CD4-positive, alpha-beta T cell treated with Interleukin-15 for 4 hours (primary cell): ENCODE measurements around the gene NT5DC3.
"Not testable (repeated sequence)": the region's sequence is repeated elsewhere in the genome, so short reads cannot be mapped to it uniquely, and the experiment has no call there.

ENCODE experiments used
- DNase-seq: peaks from one replicate; pipeline ENCODE4 v3.0.0-alpha.2; 2020; ENCODE audit warnings: low spot score

NT5DC3 gene

DNA sequence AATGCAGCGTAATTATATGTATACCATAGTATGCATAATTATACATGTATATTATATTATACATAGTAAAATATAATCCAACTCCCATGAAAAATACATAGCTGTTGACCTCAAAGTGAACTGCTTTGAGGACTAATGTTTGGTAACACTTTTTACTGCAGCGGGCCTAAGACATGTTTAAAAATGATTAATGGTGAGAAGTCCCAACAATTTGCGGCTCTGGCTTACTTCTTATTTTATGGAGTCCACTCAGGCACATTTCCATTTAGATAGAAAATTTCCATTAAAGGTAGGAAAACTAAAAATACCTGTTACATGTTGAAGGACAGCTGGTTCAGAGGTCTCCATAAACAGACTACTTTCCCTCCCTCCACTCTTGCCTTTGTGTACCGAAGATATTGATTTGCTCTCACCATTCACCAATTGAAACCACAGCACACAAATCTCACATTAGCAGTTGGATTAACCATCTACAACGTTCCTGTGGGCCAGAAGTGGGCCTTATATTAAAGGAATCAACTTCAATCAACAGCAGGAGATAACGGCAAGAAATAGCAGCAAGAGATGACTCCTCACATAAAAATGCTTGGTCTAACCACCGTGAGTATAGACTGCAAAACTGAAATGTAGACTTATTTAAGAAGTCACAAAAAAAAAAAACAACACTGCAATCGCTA lies 14.1 kb upstream of the NT5DC3 start:
- DNase-seq, result no peak

GRCh38 chr12:103854372-103854973 lies 13.4 kb upstream of the NT5DC3 start:
- no peak for DNase-seq

- DNase-seq, result no peak
These were observed 11.5 kb upstream of the NT5DC3 start for GRCh38 chr12:103852498-103852997.

- DNase-seq, result no peak
These were observed 10.1 kb upstream of the NT5DC3 start for GRCh38 chr12:103851127-103851526.

GRCh38 chr12:103850429-103850828 lies 9.4 kb upstream of the NT5DC3 start:
- no peak for DNase-seq

- DNase-seq, result no peak
These were observed 8.0 kb upstream of the NT5DC3 start for GRCh38 chr12:103848917-103849491.

- no peak for DNase-seq
These were observed 7.1 kb upstream of the NT5DC3 start for GRCh38 chr12:103848143-103848542.

- no peak for DNase-seq
These were observed 5.4 kb upstream of the NT5DC3 start for GRCh38 chr12:103846415-103846814.

DNA sequence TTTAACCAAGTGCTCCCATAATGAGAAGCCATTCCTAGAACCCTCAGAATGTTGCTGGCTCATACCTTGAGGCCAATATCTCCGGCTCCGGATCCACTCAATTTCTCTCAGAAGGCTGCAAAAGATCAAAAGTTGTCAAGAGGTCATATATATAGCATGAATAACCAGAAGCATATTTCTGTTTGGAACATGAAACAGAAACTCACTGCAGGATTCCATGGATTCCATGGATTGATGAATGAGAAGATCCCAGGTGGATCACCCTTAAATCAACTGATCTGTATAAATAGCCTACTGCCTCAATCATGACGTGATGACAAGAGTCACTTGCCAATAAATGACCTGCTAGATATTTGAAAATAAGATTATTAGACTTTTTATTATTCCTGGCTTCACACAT lies 3.3 kb upstream of the NT5DC3 start:
- no peak for DNase-seq

DNA sequence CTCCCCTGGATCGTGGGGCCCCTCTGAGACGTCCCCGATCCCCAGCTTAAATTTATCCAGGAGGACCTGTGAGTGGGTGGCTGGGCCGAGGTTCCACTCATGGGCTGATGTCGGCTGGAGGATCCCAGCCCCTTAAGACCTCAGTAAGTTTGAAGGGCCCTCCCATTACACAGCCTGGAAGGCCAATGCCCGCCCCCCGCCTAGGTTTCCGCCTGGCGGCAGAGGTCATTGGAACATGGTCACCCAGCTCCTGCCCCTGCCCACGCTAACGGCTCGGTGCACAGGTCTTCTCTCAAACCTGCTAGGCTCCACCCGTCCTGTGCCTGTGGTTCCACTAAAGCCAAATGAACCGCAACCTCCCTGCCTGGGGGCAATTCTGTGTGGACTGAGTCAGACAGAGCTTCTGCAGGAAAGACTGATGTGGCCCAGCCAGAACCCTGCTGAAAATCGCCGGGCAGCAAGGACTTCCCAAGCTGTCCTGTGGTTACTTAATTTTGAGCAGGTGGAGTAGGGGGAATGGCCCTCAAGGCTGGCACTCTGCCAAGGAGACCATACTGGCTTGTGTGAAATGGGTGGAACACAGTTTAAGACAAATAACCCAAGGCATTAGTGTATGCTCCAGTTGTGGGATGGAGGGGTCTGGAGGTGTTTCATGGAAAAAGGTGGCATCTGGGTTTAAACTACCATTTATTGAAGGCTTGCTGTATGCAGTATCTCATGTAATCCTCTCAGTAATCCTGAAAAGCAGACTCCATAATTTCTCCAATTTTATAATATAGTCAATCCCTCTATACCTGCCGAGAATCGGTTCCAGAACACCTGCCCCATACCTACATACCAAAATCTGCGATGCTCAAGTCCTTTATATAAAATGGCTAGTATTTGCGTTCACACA lies 903 bp upstream of the NT5DC3 start:
- peak; percentile 11 for DNase-seq

DNA sequence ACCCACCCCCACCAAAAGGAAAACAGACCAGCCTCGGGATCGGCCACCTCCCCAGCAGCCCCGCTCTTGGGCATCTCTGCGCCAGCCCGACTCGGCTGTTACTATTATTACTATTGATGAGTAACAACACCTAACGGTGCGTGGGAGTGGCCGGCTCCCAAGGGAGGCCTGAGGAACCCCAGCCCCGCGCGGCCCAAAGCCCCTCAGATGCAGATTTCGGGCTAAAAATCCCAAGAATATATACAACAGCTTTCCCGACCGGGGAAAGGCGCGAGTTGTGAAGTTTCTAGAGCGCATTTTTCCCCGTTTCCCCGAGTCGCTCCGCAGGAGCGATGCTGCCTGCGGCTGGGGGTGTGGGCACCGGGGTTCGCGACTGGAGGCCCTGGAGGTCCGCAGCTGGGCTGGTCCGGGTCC lies 565 bp downstream of the NT5DC3 start:
- DNase-seq, result peak; percentile 7

DNA sequence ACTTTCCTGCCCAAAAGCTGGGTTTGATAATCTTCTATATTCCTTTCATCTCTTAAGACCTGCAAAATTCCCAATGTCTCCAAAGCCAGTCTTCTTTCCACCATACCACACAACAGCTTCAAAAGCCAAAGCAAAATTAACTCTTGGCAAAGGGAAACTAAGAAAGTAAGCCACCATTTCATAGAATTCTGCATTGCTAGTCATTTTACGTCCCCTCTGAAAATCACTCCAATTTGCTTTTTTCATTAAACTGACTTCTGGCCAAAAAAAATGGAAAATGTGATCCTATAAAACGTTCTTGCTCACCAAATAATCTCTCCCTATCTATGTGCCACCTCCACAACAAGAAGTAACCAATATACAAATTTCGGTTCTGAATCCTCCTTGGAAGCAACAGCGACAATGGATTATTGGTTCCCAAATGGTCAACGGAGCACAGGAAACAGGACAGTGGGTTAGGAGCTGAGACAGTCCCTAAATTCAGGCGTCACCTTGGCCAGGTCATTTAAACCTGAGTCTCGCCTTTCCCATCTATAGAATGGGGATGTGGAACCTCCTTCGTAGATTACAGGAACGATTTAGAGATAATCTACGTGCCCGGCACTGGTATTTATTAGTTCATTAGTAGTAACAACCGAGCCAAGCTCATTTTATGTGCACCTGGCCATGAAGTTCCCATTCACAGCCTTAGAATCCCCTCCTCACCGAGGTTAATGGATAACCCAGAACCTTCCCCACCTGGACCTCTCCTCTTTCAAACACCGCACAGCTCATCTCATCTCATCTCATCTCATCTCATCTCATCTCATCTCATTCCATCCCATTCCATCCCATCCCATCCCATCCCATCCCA lies 1.2 kb downstream of the NT5DC3 start:
- DNase-seq, result no peak

GRCh38 chr12:103839103-103839502 lies 1.9 kb downstream of the NT5DC3 start:
- no peak for DNase-seq

- DNase-seq, result no peak
These were observed 2.6 kb downstream of the NT5DC3 start for GRCh38 chr12:103838254-103838914.

DNA sequence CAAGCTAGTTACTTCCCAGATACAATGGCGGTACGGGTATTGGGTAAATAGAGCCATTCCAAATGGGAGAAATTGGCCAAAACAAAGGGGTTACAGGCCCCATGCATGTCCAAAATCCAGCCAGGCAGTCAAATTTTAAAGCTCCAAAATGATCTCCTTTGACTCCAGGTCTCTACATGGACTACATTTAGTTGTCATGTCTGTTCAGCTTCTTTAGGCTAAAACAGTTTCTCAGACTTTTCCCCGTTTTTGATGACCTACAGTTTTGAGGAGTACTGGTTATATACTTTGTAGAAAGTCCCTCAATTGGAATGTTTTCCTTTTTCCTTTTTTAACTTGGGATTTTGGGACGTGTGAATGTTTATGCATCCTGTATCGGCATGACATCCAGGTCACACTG lies 4.7 kb downstream of the NT5DC3 start:
- DNase-seq, result no peak

DNA sequence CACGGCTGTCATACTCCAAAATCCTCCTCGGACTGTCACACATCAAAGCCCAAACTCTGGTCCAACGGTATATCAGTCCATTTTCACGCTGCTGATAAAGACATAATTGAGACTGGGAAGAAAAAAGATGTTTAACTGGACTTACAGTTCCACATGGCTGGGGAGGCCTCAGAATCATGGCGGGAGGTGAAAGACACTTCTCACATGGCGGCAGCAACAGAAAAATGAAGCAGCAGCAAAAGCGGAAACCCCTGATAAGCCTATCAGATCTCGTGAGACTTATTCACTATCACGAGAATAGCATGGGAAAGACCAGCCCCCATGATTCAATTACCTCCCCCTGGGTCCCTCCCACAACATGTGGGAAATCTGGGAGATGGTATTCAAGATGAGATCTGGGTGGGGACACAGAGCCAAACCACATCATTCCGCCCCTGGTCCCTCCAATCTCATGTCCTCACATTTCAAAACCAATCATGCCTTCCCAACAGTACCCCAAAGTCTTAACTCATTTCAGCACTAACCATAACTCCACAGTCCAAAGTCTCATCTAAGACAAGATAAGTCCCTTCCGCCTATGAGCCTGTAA lies 5.2 kb downstream of the NT5DC3 start:
- DNase-seq, result not testable (repeated sequence)

- DNase-seq, result no peak
These were observed 6.1 kb downstream of the NT5DC3 start for GRCh38 chr12:103834942-103835341.

GRCh38 chr12:103833891-103834290 lies 7.1 kb downstream of the NT5DC3 start:
- no peak for DNase-seq

DNA sequence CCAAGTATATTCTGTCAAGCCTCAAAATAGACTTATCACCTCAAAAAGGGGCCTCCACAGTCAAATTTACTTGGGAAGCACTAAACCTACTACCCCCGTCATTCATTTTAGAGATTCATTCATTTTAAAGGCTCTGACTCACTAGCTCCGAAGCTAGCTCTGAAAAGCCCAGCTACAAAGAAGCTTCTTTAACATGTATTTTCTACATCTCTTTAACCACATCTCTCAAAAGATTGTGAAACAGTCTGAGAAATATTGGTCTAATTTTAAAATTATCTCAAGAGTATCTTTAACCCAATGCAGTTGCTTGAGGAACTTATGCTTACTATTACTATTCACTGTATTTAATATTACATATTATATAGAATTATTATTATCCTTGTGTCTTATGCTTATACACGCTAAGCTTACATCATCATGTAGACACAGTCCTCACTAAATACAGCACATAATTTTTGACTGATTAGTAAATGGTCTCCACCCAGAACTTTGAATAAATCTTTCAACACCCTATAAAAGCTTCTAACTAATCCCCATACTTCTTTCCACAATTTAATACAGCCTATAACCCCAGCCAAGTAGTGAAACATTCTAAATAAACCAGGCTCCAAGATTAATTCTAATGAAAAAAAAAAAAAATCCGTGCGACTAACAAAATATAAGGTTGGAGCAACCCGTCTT lies 7.8 kb downstream of the NT5DC3 start:
- no peak for DNase-seq
